Astrocyte of the cerebellum (primary cell): ENCODE results near the gene ATP9B.

Source experiments
- DNase-seq: peaks from one replicate; pipeline ENCODE4 v3.0.0-alpha.2; 2011; ENCODE audit warnings: low read depth
- H3K4me3 ChIP-seq: 2 replicates; pipeline ENCODE4 v1.5.1; 2011; ENCODE audit warnings: mild to moderate bottlenecking, low read depth, low read length, moderate library complexity
- CTCF ChIP-seq: IDR thresholded peaks from 2 replicates; pipeline ENCODE4 v1.5.1; 2012; ENCODE audit warnings: low read length, low read depth, moderate library complexity, mild to moderate bottlenecking; ENCODE audit errors: missing control alignments
- in situ Hi-C: cut with HindIII; loops from 2 replicates; pipeline ENCODE4 v1.10.0; 2017; ENCODE audit warnings: low sequenced_read_pairs

The ATP9B gene

GRCh38 chr18:79405781-79406575 lies 336.8 kb downstream of the ATP9B start:
- no peak for DNase-seq
- in situ Hi-C loops: no loop called here
- no peak for TF ChIP-seq CTCF
- H3K4me3 ChIP-seq: no peak overlapping the region

GRCh38 chr18:79406708-79407107 lies 337.5 kb downstream of the ATP9B start:
- in situ Hi-C loops: no loop called here
- H3K4me3 ChIP-seq: no peak overlapping the region
- no peak for DNase-seq
- TF ChIP-seq CTCF: no peak

GRCh38 chr18:79409313-79409712 lies 340.1 kb downstream of the ATP9B start:
- in situ Hi-C loops: no loop called here
- no peak for DNase-seq
- TF ChIP-seq CTCF: no peak
- no peak overlapping the region for H3K4me3 ChIP-seq

GRCh38 chr18:79410171-79410641 lies 341.0 kb downstream of the ATP9B start:
- no peak for DNase-seq
- TF ChIP-seq CTCF: no peak
- in situ Hi-C loops: no loop called here
- H3K4me3 ChIP-seq: no peak overlapping the region

- no peak overlapping the region for H3K4me3 ChIP-seq
- no peak for TF ChIP-seq CTCF
- DNase-seq: no peak
- in situ Hi-C loops: no loop called here
These were observed 341.8 kb downstream of the ATP9B start for GRCh38 chr18:79410731-79411613.

- no peak for DNase-seq
- TF ChIP-seq CTCF: no peak
- in situ Hi-C loops: no loop called here
- no peak overlapping the region for H3K4me3 ChIP-seq
These were observed 342.7 kb downstream of the ATP9B start for GRCh38 chr18:79411614-79412526.
